Kidney epithelial cell (primary cell): Measurements from ENCODE around the gene POLR2A. TPM values are rescaled to one million over a fixed set of nuclear protein-coding genes. Genes with fewer than 3 reads are reported as not detected.
A peak's percentile ranks its signal among the peaks of the same experiment; 100 is the strongest.
"Not testable (repeated sequence)": the region's sequence is repeated elsewhere in the genome, so short reads cannot be mapped to it uniquely, and the experiment has no call there.

ENCODE experiments used
- DNase-seq: peaks from one replicate; pipeline ENCODE4 v3.0.0-alpha.2; 2010; ENCODE audit warnings: low read depth
- H3K27me3 ChIP-seq: 2 replicates; pipeline ENCODE4 v1.6.0; 2011; ENCODE audit warnings: low read length; ENCODE audit not compliant: control insufficient read depth, insufficient read depth
- H3K36me3 ChIP-seq: 2 replicates; pipeline ENCODE4 v1.5.1; 2011; ENCODE audit warnings: low read length; ENCODE audit not compliant: control insufficient read depth, insufficient read depth
- H3K4me3 ChIP-seq: 2 replicates; pipeline ENCODE4 v1.5.1; 2011; ENCODE audit warnings: low read depth, mild to moderate bottlenecking, control low read depth, low read length
- total RNA-seq: library from RNA; depleted of rRNA; stranded (reverse); fragments of >200 nt; gene quantifications from 2 replicates; pipeline ENCODE4 v1.2.3, GENCODE V29; 2015
- TF ChIP-seq, protein P1 (sequence below): IDR thresholded peaks from 2 replicates; pipeline ENCODE4 v1.5.1; 2011; ENCODE audit warnings: mild to moderate bottlenecking, moderate library complexity, low read length, control low read depth, inconsistent platforms; ENCODE audit not compliant: insufficient read depth, poor library complexity, severe bottlenecking

POLR2A gene
- total RNA-seq, 1 donor from 2014 or later: 56.9 TPM

DNA sequence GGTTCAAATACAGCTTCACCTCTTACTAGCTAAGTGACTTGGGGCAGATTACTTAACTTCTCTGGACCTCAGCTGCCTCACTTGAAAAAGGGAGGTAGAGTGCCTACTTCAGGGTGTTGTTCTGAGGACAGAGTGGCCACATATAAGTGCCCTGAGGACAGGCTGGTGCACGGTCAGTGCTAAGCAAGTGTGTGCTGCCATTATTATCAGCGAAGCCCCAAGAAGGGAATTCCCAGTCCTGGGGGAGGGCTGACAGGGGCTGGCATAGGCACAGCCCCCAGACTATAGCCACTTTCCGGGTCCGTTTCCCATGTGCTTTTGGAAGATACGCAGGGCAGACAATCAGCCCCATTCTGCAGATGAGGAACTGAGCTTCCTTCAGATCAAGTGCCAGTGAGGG lies 7.2 kb upstream of the POLR2A start:
- TF ChIP-seq, protein P1, sequence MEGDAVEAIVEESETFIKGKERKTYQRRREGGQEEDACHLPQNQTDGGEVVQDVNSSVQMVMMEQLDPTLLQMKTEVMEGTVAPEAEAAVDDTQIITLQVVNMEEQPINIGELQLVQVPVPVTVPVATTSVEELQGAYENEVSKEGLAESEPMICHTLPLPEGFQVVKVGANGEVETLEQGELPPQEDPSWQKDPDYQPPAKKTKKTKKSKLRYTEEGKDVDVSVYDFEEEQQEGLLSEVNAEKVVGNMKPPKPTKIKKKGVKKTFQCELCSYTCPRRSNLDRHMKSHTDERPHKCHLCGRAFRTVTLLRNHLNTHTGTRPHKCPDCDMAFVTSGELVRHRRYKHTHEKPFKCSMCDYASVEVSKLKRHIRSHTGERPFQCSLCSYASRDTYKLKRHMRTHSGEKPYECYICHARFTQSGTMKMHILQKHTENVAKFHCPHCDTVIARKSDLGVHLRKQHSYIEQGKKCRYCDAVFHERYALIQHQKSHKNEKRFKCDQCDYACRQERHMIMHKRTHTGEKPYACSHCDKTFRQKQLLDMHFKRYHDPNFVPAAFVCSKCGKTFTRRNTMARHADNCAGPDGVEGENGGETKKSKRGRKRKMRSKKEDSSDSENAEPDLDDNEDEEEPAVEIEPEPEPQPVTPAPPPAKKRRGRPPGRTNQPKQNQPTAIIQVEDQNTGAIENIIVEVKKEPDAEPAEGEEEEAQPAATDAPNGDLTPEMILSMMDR: no peak
- no peaks in the 10 kb centered on the region for H3K36me3 ChIP-seq
- H3K4me3 ChIP-seq: no peak overlapping the region
- DNase-seq: no peak
- no peaks in the 10 kb centered on the region for H3K27me3 ChIP-seq

DNA sequence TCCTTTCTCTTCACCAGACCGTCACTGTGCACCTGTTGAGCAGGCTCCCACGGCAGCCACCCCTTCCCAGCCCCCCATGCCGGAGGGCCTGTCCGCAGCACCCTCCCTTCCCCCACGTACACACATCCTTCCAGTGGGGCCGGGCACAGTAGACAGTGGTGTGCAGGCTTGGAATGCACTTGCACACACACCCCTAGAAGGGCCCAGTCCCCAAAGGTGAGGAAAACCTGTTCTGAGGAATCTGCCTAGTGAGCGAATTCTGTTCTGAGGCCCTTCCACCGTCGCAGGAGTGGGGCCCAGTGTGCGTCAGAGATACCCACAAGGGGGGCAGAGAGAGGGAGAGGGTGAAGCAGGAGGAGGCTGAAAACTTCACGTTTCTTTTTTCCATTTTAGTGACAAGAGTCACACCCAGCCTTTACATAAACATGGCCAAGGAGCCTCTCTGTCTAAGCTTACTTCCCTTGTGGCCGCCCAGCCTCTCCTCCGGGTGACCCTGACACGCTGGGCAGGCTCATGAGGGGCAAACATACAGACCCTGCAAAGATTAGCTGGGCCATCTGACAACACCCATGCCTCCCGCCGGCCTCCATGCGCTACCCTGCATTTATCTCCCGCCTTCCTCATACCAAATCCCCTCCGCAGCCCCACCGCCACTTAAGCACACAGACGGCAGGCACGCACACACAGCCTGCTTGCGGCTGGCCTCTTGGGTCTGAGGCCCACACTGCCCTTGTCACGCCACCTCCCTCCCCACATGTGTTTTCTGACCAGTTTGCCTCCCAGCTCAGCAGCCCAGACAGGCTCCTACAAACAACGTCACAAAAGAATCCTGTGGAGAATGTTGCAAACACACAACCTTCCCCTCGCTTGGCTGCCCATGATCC lies 6.5 kb upstream of the POLR2A start:
- TF ChIP-seq, protein P1: no peak
- Histone ChIP-seq H3K27me3 (no peaks in the 10 kb centered on the region), H3K36me3 (no peaks in the 10 kb centered on the region), H3K4me3 (peak overlapping the region; percentile 91)
- DNase-seq: no peak

DNA sequence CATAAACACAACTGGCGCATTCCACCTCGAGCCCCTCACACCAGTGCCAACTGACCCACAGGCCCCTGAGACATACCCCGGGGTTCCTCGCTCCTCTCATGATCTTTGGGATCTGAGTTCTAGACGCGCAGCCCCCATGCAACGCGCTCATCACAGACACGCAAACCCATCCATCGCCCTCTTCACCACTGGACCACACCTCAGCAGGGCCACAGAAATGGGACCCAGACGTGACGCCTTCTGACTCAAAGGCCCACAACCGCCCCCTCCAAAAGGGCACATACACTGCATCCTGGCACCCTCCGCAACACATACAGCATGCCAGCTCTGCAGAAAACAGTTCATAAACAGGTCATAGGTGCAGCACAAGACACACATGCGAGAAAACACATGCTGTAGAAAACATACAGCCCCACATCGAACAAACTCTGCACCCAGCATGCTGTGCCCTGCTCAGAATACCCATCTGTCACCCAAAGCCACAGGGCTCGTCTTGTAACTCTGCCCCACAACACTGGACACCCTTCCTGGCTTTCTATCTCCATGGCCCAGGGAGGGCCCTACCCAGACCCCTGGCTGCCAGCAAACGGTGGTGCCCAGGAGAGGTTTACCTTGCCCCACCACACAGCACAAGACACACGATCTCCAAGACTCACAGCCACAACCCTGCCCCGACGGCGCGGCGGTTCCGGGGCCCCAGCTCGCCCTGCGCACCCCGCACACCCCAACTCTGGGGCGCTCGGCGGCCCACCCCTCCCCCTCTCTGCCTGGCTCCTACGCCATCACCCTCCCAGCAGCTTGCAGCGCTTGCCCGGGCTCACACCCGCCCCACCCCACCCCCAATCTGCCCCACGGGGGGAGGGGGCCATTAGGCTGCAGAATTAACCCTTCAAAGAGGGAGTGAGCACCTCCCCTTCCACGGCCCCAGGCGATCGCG lies 5.6 kb upstream of the POLR2A start:
- DNase-seq: no peak
- Histone ChIP-seq H3K36me3 (no peaks in the 10 kb centered on the region), H3K4me3 (peak overlapping the region; percentile 91), H3K27me3 (no peaks in the 10 kb centered on the region)
- TF ChIP-seq, protein P1: no peak

DNA sequence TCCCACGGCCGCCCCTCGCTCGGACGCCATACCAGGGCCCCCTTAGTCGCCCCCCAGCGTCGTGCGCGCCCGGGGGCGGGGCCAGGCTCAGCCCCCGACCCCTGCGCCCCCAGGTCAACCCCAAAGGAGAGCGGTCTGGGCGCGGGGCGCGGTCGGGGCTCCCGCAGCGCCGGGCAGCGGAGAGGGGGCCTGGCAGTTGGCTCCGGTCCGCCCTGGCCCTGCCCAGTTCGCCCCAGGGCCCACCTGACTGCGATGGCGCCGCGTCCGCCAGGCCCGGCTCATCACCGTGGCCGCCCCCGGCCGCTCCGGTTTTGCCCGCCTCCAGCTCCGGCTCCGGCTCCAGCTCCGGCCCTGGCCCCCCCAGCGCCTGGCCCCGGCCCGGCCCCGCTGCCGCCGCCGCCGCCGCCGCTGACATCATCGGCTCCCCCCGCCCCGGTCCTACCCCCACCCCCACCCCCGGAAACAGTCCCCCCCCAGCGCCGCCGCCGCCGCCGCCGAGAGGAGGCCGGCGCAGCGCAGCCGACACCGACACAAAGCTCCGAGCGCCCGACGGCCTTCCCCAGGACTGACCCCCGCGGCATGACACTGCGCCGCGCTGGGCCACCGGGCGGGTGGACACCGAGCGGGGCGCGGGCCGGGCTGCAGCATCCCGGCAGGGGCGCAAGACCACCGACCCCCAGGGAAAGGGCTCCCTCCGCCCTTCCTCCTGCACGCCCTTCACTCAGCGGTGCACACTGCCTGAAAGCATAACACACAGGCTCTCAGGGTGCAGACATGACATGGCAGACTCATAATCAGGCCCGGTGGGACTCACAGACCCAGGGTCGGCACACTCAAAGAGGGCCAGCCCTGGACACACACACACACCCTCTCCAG lies 4.7 kb upstream of the POLR2A start, which contains the start of gene ZBTB4:
ZBTB4 (minus strand) TSS at position 419 of the 876 bp plus-strand sequence. CDS start 12,830 bp downstream, outside the sequence.
- TF ChIP-seq, protein P1: no peak
- H3K4me3 ChIP-seq: peak within 1 kb of the TSS; percentile 91
- no peaks in the 10 kb centered on the region for H3K27me3 ChIP-seq
- no peak for DNase-seq
- no peaks in the 10 kb centered on the region for H3K36me3 ChIP-seq

DNA sequence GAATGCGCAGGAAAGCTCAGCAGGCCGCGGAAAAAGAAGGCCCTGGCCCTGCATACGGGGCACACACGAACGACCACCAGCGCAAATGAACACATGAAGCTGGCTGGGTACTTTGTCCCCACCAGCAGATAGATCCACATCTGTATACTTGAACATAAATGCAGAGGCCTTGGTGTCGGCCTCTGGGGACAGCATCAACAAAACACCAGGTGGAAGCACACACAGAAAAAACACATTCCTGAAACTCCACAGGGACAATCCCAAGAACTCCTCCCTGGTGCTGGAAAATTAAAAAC lies 4.1 kb upstream of the POLR2A start:
- Histone ChIP-seq H3K27me3 (no peaks in the 10 kb centered on the region), H3K36me3 (no peaks in the 10 kb centered on the region), H3K4me3 (peak overlapping the region; percentile 91)
- TF ChIP-seq, protein P1: peak; percentile 10
- DNase-seq: no peak

DNA sequence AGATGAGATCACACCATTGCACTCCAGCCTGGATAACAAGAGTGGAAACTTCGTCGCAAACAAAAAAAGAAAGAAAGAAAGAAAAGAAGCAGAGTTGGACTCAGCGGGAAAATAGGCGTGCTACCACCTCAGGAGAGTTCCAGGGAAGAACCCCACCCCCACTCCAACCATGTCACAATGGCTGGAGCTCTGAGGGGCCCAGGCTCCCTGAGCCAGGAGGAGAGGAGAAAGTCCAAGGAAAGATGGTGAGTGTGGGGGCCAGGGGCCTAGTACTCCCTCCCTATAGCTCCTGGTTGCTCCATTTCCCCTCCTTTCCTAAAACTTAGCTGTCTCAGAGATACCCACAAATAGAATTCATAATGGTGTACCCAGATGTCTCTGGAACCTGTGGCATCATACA lies 2.9 kb upstream of the POLR2A start, which contains the start of gene SLC35G6:
SLC35G6 (plus strand) TSS at position 172 of the 400 bp plus-strand sequence; CDS start at position 243, 71 bp downstream.
- not testable (repeated sequence) for H3K4me3 ChIP-seq, H3K27me3 ChIP-seq, H3K36me3 ChIP-seq, DNase-seq

DNA sequence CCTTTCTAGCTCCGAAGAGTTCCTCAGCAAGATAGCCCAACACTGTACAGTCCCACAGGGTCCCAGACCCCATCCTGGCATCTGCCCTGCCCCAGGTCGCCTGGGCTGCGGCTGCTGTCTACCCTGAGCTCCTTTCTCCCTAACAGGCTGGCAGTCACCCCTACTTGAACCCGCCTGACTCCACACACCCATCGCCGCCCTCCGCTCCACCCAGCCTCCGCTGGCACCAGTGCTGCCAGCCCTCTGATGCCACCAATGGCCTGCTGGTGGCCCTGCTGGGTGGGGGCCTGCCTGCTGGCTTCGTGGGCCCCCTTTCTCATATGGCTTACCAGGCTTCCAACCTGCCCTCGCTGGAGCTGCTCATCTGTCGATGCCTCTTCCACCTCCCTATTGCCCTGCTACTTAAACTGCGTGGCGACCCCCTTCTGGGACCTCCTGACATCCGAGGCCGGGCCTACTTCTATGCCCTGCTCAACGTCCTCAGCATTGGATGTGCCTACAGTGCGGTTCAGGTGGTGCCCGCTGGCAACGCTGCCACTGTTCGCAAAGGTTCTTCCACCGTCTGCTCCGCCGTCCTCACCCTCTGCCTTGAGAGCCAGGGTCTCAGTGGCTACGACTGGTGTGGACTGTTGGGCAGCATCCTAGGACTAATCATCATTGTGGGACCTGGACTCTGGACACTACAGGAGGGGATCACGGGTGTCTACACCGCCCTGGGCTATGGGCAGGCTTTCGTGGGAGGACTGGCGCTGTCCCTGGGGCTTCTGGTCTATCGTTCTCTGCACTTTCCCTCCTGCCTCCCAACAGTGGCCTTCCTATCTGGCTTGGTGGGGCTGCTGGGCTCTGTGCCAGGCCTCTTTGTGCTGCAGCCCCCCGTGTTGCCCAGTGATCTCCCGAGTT lies 2.1 kb upstream of the POLR2A start:
- H3K27me3 ChIP-seq, H3K36me3 ChIP-seq, DNase-seq, H3K4me3 ChIP-seq: not testable (repeated sequence)
